HCT116 (cell line): ENCODE results near the gene PTP4A2. TPM values are rescaled to one million over a fixed set of nuclear protein-coding genes. Genes with fewer than 3 reads are reported as not detected.

Source experiments
- ATAC-seq: fragments of 200-7000 bp; cut with Tn5 transposase; 2 replicates; pipeline ENCODE4 v1.9.1; 2020; ENCODE audit warnings: mild to moderate bottlenecking, moderate library complexity
- BruUV-seq: library from RNA; stranded (reverse); fragments of 400-500 nt; replicated peaks from 2 replicates; lab custom pipeline; 2021; lab: Mats Ljungman, UMichigan
- CTCF ChIA-PET: fragments of 300-600 bp; sonication (Branson Sonifier 250); formaldehyde crosslinking; loops from one replicate; lab custom pipeline; 2021; ENCODE audit warnings: antibody characterized with exemption; lab: Charles Lee
- POLR2A ChIA-PET: fragments of 300-600, 350-600 bp; sonication (Branson Sonifier 250); formaldehyde crosslinking; loops from one replicate; lab custom pipeline; 2021; ENCODE audit warnings: antibody characterized with exemption; lab: Charles Lee
- RAD21 ChIA-PET, 2 experiments: fragments of 300-600 bp; sonication (Branson Sonifier 250); formaldehyde crosslinking; loops; one replicate each; lab custom pipeline; 2023; ENCODE audit warnings: low total read pairs in 2 of 2; ENCODE audit not compliant: uncharacterized antibody in 2 of 2, unreplicated experiment in 2 of 2, low non-redundant PET in 1 of 2; lab: Charles Lee
- DNase-seq: peaks from one replicate; pipeline ENCODE4 v3.0.0-alpha.2; 2010; ENCODE audit warnings: low read depth, low spot score
- H2AFZ ChIP-seq: fragments of 200-600 bp; shearing (Covaris generic), sonication (generic); 2 replicates; pipeline ENCODE4 v1.6.1; 2017; ENCODE audit warnings: low read depth, mixed run types, mixed read lengths, antibody characterized with exemption, low read length; ENCODE audit not compliant: poor library complexity, severe bottlenecking
- H3K27ac ChIP-seq: 2 replicates; pipeline ENCODE4 v1.5.1; 2012; ENCODE audit warnings: low read depth, low read length
- H3K27me3 ChIP-seq: fragments of 200-600 bp; sonication (generic); 2 replicates; pipeline ENCODE4 v1.6.1; 2016; ENCODE audit warnings: mixed run types, low read length, mixed read lengths; ENCODE audit not compliant: insufficient read depth
- H3K36me3 ChIP-seq, 2 experiments: fragments of 200-500 bp in 1 of 2; fragments of 200-600 bp in 1 of 2; sonication (Bioruptor generic) in 1 of 2; sonication (generic) in 1 of 2; 2 replicates each; pipeline versions ENCODE4 v1.5.1 to v1.6.1; 2014 to 2016; ENCODE audit warnings: low read length in 2 of 2, inconsistent platforms in 1 of 2, mixed read lengths in 1 of 2, mixed run types in 1 of 2; ENCODE audit not compliant: insufficient read depth in 2 of 2, control insufficient read depth in 1 of 2
- H3K4me1 ChIP-seq, 2 experiments: fragments of 200-600 bp in 1 of 2; sonication (generic) in 1 of 2; 2 replicates each; pipeline versions ENCODE4 v1.5.1 to v1.6.1; 2012 to 2017; ENCODE audit warnings: low read length in 2 of 2, inconsistent platforms in 1 of 2, mild to moderate bottlenecking in 1 of 2, mixed read lengths in 1 of 2, mixed run types in 1 of 2, moderate library complexity in 1 of 2; ENCODE audit not compliant: insufficient read depth in 2 of 2, control insufficient read depth in 1 of 2
- H3K4me2 ChIP-seq: fragments of 200-600 bp; sonication (generic); 2 replicates; pipeline ENCODE4 v1.6.1; 2017; ENCODE audit warnings: mixed run types, low read length, mixed read lengths
- H3K4me3 ChIP-seq, 2 experiments: fragments of 200-600 bp in 1 of 2; sonication (generic) in 1 of 2; replicated peaks in 1 of 2; 2 replicates each; pipeline ENCODE4 v1.5.1; 2011 to 2016; ENCODE audit warnings: low read length in 2 of 2, control low read depth in 1 of 2, low read depth in 1 of 2, mild to moderate bottlenecking in 1 of 2, mixed read lengths in 1 of 2, mixed run types in 1 of 2
- H3K79me2 ChIP-seq: fragments of 200-600 bp; sonication (generic); 2 replicates; pipeline ENCODE4 v1.6.1; 2017; ENCODE audit warnings: mild to moderate bottlenecking, mixed run types, low read length, moderate library complexity, mixed read lengths; ENCODE audit not compliant: insufficient read depth
- H3K9ac ChIP-seq: fragments of 200-600 bp; sonication (generic); 2 replicates; pipeline ENCODE4 v1.6.1; 2016; ENCODE audit warnings: low read length, mixed read lengths
- H3K9me2 ChIP-seq: fragments of 200-600 bp; sonication (generic), shearing (Covaris generic); 2 replicates; pipeline ENCODE4 v1.6.1; 2017; ENCODE audit warnings: mixed run types, mild to moderate bottlenecking, moderate library complexity; ENCODE audit not compliant: insufficient read depth
- H3K9me3 ChIP-seq, 2 experiments: fragments of 200-500 bp in 1 of 2; fragments of 200-600 bp in 1 of 2; sonication (Bioruptor generic) in 1 of 2; sonication (generic) in 1 of 2; 2 replicates each; pipeline ENCODE4 v1.6.1; 2014 to 2017; ENCODE audit warnings: low read length in 2 of 2, mixed read lengths in 2 of 2, inconsistent platforms in 1 of 2, low read depth in 1 of 2, mild to moderate bottlenecking in 1 of 2, mixed run types in 1 of 2, moderate library complexity in 1 of 2; ENCODE audit not compliant: control insufficient read depth in 1 of 2, insufficient read depth in 1 of 2
- H4K20me1 ChIP-seq: fragments of 200-600 bp; sonication (generic), shearing (Covaris generic); 2 replicates; pipeline ENCODE4 v1.6.1; 2017; ENCODE audit warnings: mixed run types, mild to moderate bottlenecking, moderate library complexity; ENCODE audit not compliant: insufficient read depth
- EGR1 ChIP-seq: IDR thresholded peaks from 2 replicates; pipeline ENCODE4 v1.6.1; 2012; ENCODE audit warnings: low read depth
- ELF1 ChIP-seq: IDR thresholded peaks from 2 replicates; pipeline ENCODE4 v1.6.1; 2012; ENCODE audit warnings: low read depth, borderline replicate concordance
- EZH2 ChIP-seq: fragments of 200-600 bp; sonication (generic); IDR thresholded peaks from 2 replicates; pipeline ENCODE4 v1.6.1; 2017; ENCODE audit warnings: antibody characterized with exemption, mixed run types
- FOSL1 ChIP-seq: IDR thresholded peaks from 2 replicates; pipeline ENCODE4 v1.6.1; 2012; ENCODE audit warnings: low read depth
- JUND ChIP-seq: IDR thresholded peaks from 2 replicates; pipeline ENCODE4 v1.6.1; 2012
- MAX ChIP-seq: IDR thresholded peaks from 2 replicates; pipeline ENCODE4 v1.6.1; 2012
- POLR2A ChIP-seq: IDR thresholded peaks from 2 replicates; pipeline ENCODE4 v1.7.0; 2011; ENCODE audit warnings: borderline replicate concordance; ENCODE audit not compliant: insufficient read depth, insufficient read length; ENCODE audit errors: extremely low read depth
- POLR2AphosphoS5 ChIP-seq: IDR thresholded peaks from 2 replicates; pipeline ENCODE4 v1.6.1; 2011; ENCODE audit warnings: mild to moderate bottlenecking, low read depth, low read length, moderate library complexity
- RAD21 ChIP-seq: IDR thresholded peaks from 2 replicates; pipeline ENCODE4 v1.6.1; 2012; ENCODE audit warnings: low read depth, mild to moderate bottlenecking
- REST ChIP-seq: IDR thresholded peaks from 2 replicates; pipeline ENCODE4 v1.6.1; 2012; ENCODE audit warnings: low read depth
- SIN3A ChIP-seq: IDR thresholded peaks from 2 replicates; pipeline ENCODE4 v1.6.1; 2012; ENCODE audit warnings: low read depth
- SRF ChIP-seq: IDR thresholded peaks from 2 replicates; pipeline ENCODE4 v1.6.1; 2012; ENCODE audit warnings: low read depth
- TCF7L2 ChIP-seq: IDR thresholded peaks from 2 replicates; pipeline ENCODE4 v1.7.0; 2011; ENCODE audit warnings: borderline replicate concordance, inconsistent platforms; ENCODE audit not compliant: insufficient read depth, insufficient read length; ENCODE audit errors: extremely low read depth
- YY1 ChIP-seq: IDR thresholded peaks from 2 replicates; pipeline ENCODE4 v1.6.1; 2011; ENCODE audit warnings: low read length, low read depth, moderate library complexity, mild to moderate bottlenecking; ENCODE audit not compliant: insufficient replicate concordance; ENCODE audit errors: extremely low read depth
- ZBTB33 ChIP-seq: IDR thresholded peaks from 2 replicates; pipeline ENCODE4 v1.6.1; 2011; ENCODE audit warnings: mild to moderate bottlenecking, low read length, moderate library complexity; ENCODE audit not compliant: insufficient replicate concordance; ENCODE audit errors: extremely low read depth
- ZFX ChIP-seq: fragments of 450-650 bp; IDR thresholded peaks from 2 replicates; pipeline ENCODE4 v1.6.1; 2017
- ZNF274 ChIP-seq: fragments of 200-500 bp; sonication (Bioruptor generic); IDR thresholded peaks from 2 replicates; pipeline ENCODE4 v1.6.1; 2014; ENCODE audit warnings: mild to moderate bottlenecking, low read depth, low read length, inconsistent platforms
- intact Hi-C: fragments of 100-400 bp; cut with micrococcal nuclease; formaldehyde crosslinking; loops from 2 replicates; pipeline ENCODE4 v1.10.0; 2022
- total RNA-seq: library from RNA; stranded (reverse); gene quantifications from one replicate; pipeline ENCODE4 v1.2.1, GENCODE V29; 2021; ENCODE audit not compliant: unreplicated experiment

PTP4A2 gene
- total RNA-seq, 1 experiment from 2014 or later = 267 TPM

- Histone ChIP-seq H3K4me3 (no peak overlapping the region), H3K9ac (no peak overlapping the region), H3K4me2 (no peak overlapping the region), H2AFZ (no peak overlapping the region), H3K9me3 (no peaks in the 10 kb centered on the region), H4K20me1 (no peaks in the 10 kb centered on the region), H3K79me2 (no peaks in the 10 kb centered on the region), H3K27ac (no peak overlapping the region), H3K4me1 (no peaks in the 10 kb centered on the region), H3K36me3 (no peaks in the 10 kb centered on the region), H3K27me3 (no peaks in the 10 kb centered on the region), H3K9me2 (no peaks in the 10 kb centered on the region)
- no TSS peak for BruUV-seq
- no peak for ATAC-seq
- TF ChIP-seq RAD21 (no peak), ZFX (no peak), FOSL1 (no peak), POLR2A (no peak), POLR2AphosphoS5 (no peak), YY1 (no peak), EZH2 (no peak), TCF7L2 (no peak), REST (no peak), MAX (no peak), ELF1 (no peak), SIN3A (no peak), SRF (no peak), ZBTB33 (no peak), JUND (no peak), EGR1 (no peak), ZNF274 (no peak)
- CTCF ChIA-PET = no interaction called here
- POLR2A ChIA-PET = no interaction called here
- DNase-seq = no peak
- RAD21 ChIA-PET = no interaction called here
- intact Hi-C loops = no loop called here
Observed at GRCh38 chr1:31871703-31872102, 66.5 kb downstream of the PTP4A2 start.
